ENCODE results near the gene PALD1. TPM values are rescaled to one million over a fixed set of nuclear protein-coding genes. Genes with fewer than 3 reads are reported as not detected.

PALD1 gene
- total and polyA plus RNA-seq, 2 of the 4 experiments (the other 2 are of a cell fraction): 0.12 to 0.18 TPM

GRCh38 chr10:70515035-70515667, 36.6 kb downstream of the PALD1 start:
- Histone ChIP-seq H3K9me1 (ENCODE audit: insufficient read depth, low read length) (no peaks in the 10 kb centered on the region), H3K9me3 (ENCODE audit: control insufficient read depth, insufficient read depth, low read length) (no peaks in the 10 kb centered on the region), H3K27ac (ENCODE audit: insufficient read depth, low read length) (no peak overlapping the region), H2AK5ac (ENCODE audit: low read depth, low read length) (no peak overlapping the region), H2AK9ac (replicated peaks; ENCODE audit: low read depth, low read length, poor library complexity) (no peak overlapping the region), H4K91ac (ENCODE audit: insufficient read depth, low read depth, low read length) (no peak overlapping the region), H3K27me3 (ENCODE audit: control insufficient read depth, insufficient read depth, low read length) (peaks cover 20% of the 10 kb centered on the region), H2AFZ (replicated peaks; ENCODE audit: low read length, poor library complexity) (peak overlapping the region; percentile 14), H3K79me1 (ENCODE audit: low read depth in 1 of 2, low read length in 2 of 2) (no peaks in the 10 kb centered on the region), H2BK120ac (ENCODE audit: low read depth, low read length) (no peak overlapping the region), H3K14ac (replicated peaks; ENCODE audit: low read depth, low read length) (no peak overlapping the region), H3K4me1 (ENCODE audit: control insufficient read depth, insufficient read depth, low read length) (peaks cover 3% of the 10 kb centered on the region), H3K4ac (ENCODE audit: low read depth, low read length) (no peak overlapping the region), H2BK5ac (ENCODE audit: low read depth, low read length, poor library complexity, severe bottlenecking) (no peak overlapping the region), H3K4me3 (ENCODE audit: insufficient read depth, low read depth, low read length) (no peak overlapping the region), H4K8ac (ENCODE audit: low read depth in 2 of 2, low read length in 2 of 2) (no peak overlapping the region), H2BK15ac (ENCODE audit: low read depth, low read length) (no peak overlapping the region), H4K20me1 (ENCODE audit: insufficient read depth, low read length) (no peaks in the 10 kb centered on the region), H3K36me3 (ENCODE audit: control insufficient read depth, insufficient read depth, low read length) (no peaks in the 10 kb centered on the region), H2BK20ac (ENCODE audit: low read depth, low read length) (no peak overlapping the region), H3K18ac (ENCODE audit: low read depth, low read length) (no peak overlapping the region), H3K23ac (ENCODE audit: low read depth, low read length) (no peak overlapping the region), H4K5ac (ENCODE audit: low read depth, low read length) (no peak overlapping the region), H3K4me2 (ENCODE audit: low read depth, low read length) (no peak overlapping the region), H3K9ac (ENCODE audit: low read depth, low read length) (no peak overlapping the region), H3K56ac (ENCODE audit: extremely low read depth, insufficient read depth, low read length) (no peak overlapping the region)
- 60% methylated on average over 1 of the region's 8 CpGs; no CpG with 5 or more reads in 1 of the 2 experiments for WGBS, 2 experiments (ENCODE audit: extremely low coverage in 2 of 2, insufficient read length in 1 of 2)
- no peak for TF ChIP-seq FOS (IDR thresholded peaks at IDR 0.05; ENCODE audit: low read depth, low read length)
- no peak for TF ChIP-seq MXI1 (IDR thresholded peaks at IDR 0.05; ENCODE audit: borderline replicate concordance, low read depth, low read length)
- TF ChIP-seq ELK1 (IDR thresholded peaks at IDR 0.05; ENCODE audit: borderline replicate concordance, low read depth, low read length): no peak
- TF ChIP-seq POLR2A (IDR thresholded peaks at IDR 0.05; ENCODE audit: low read depth, low read length): no peak
- no peak for TF ChIP-seq USF2 (IDR thresholded peaks at IDR 0.05; ENCODE audit: low read depth, low read length)
- no peak for TF ChIP-seq RCOR1 (IDR thresholded peaks at IDR 0.05; ENCODE audit: insufficient replicate concordance, low read length)
- TF ChIP-seq CHD1 (IDR thresholded peaks at IDR 0.05; ENCODE audit: low read depth, low read length): no peak
- TF ChIP-seq CEBPB (IDR thresholded peaks at IDR 0.05; ENCODE audit: low read depth, low read length): no peak
- no peak for TF ChIP-seq MAFK (IDR thresholded peaks at IDR 0.05; ENCODE audit: low read depth, low read length)
- no peak for TF ChIP-seq MAZ (IDR thresholded peaks at IDR 0.05; ENCODE audit: borderline replicate concordance, low read depth, low read length)
- no peak for TF ChIP-seq CTCF (conservative IDR thresholded peaks at IDR 0.05; ENCODE audit: low read depth, low read length)
- no peak for TF ChIP-seq NFE2L2 (IDR thresholded peaks at IDR 0.05; ENCODE audit: low read depth, low read length)
- TF ChIP-seq BHLHE40 (IDR thresholded peaks at IDR 0.05; ENCODE audit: low read depth, low read length): no peak
- TF ChIP-seq RAD21 (IDR thresholded peaks at IDR 0.05; ENCODE audit: low read length): no peak
- no peak for TF ChIP-seq RFX5 (IDR thresholded peaks at IDR 0.05; ENCODE audit: low read depth, low read length)
- no peak for ATAC-seq (ENCODE audit: low read depth)
- no TSS peak for BruUV-seq (replicated peaks)
- CTCF ChIA-PET: no interaction called here
- POLR2A ChIA-PET (ENCODE audit: unreplicated experiment): no interaction called here
- in situ Hi-C loops (cut with MboI; ENCODE audit: low sequenced_read_pairs): no loop called here
- intact Hi-C loops (cut with micrococcal nuclease): no loop called here
- dilution Hi-C loops (cut with HindIII; ENCODE audit: low sequenced_read_pairs, unreplicated experiment): no loop called here
- no peak for DNase-seq

All from IMR-90 (cell line).